ENCODE results near the gene CACNA2D3.

DNA sequence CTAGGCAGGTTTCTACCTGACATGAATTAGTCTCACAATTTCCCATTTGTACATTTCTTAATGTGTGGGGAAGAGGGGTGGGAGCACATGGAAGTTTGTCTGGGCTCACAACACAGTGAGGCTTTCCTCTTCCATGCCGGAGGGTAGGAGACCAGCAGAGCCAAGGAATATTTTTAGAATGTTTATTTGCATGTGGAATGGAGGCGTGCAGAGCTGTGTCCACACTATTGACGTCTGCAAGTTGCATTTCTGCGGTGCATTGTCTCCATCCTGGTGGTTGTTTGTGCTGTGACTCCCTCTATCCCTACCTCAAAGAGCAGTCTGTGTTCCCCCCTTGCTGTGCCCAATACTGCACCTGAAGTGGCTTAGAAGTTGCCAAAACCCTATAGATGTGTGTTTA lies 908.6 kb downstream of the CACNA2D3 start:
- TF ChIP-seq, protein P1, sequence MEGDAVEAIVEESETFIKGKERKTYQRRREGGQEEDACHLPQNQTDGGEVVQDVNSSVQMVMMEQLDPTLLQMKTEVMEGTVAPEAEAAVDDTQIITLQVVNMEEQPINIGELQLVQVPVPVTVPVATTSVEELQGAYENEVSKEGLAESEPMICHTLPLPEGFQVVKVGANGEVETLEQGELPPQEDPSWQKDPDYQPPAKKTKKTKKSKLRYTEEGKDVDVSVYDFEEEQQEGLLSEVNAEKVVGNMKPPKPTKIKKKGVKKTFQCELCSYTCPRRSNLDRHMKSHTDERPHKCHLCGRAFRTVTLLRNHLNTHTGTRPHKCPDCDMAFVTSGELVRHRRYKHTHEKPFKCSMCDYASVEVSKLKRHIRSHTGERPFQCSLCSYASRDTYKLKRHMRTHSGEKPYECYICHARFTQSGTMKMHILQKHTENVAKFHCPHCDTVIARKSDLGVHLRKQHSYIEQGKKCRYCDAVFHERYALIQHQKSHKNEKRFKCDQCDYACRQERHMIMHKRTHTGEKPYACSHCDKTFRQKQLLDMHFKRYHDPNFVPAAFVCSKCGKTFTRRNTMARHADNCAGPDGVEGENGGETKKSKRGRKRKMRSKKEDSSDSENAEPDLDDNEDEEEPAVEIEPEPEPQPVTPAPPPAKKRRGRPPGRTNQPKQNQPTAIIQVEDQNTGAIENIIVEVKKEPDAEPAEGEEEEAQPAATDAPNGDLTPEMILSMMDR (IDR thresholded peaks at IDR 0.05; ENCODE audit: insufficient read depth, low read depth, low read length) = no peak
- no peak for TF ChIP-seq EZH2 (IDR thresholded peaks at IDR 0.05; ENCODE audit: insufficient read depth, low read length)
